HCEC 1CT (cell line): ENCODE results near the gene FBXO41.
"Not testable (repeated sequence)": the region's sequence is repeated elsewhere in the genome, so short reads cannot be mapped to it uniquely, and the experiment has no call there.

Experiments used
- DNase-seq: peaks from one replicate; pipeline ENCODE4 v3.0.0-alpha.2; 2017

FBXO41 gene

DNA sequence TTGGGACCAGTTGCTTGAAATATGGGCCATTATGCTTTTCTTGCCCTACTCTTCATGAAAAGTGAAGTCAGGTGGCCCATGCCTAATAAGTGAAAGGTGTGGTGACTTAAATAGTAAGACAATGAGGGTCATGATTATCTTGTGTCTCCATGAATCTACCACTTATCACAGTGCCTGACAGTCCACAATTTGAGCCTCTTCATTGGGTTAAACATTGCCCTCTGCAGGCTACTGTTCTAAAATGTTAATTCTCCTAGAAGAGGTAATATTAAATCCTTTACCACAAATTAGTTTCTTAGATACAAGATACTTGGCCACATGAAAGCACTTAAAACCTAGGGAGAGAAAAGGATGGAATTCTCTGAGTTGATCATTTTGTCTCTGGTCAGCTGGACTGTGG is 5.0 kb upstream of the FBXO41 start:
- no peak for DNase-seq

DNA sequence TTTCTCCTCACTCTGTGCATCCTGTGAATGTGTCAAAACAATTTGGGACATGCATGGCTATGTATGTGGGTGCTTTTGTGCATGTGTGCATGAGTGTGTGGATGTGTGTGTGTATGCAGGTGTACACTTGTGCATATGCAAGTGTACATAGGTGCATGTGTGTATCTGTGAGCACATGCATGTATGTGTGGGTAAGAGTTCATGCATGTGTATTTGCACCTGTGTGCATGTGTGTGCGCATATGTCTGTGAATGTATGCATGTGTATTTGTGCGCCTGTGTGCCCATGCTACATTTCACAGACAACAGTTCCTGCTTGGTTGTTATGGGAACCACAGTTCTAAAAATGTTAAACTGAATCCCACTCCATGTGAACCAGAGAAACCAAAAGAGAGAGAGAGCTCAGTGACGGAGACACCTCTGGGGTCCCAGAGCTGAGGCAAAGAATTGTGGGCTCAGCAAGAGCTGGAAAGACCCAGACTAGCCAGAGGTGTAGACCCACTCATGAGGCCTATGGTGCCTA is 1.9 kb upstream of the FBXO41 start:
- no peak for DNase-seq

DNA sequence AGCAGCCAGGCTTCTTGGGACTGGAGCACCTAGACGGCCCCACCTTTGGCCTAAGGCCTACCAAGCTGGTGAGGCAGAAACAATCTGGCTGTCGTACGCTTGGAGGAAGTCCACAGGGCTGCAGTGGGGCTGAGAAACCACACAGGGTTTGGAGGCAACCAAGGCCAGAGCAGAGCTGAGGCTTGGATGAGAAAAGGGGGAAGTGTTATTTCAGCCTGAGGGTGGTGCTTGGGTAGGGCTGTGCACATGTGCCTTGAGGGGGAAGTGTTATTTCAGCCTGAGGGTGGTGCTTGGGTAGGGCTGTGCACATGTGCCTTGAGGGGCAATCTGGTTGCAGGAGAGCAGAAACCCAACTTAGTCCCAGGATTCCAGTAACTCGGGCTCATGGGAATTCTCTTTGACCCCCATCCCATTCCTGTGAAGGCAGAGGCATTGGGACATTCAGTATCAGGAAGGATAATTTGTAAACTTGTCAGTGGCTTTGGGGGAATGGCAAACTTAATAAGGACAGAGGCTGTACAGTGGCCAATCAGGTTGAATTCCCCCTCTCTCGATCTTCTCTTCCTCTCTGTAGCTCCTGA is 971 bp upstream of the FBXO41 start:
- no peak for DNase-seq

GRCh38 chr2:73283545-73284295 is 558 bp downstream of the FBXO41 start:
- DNase-seq, result no peak

GRCh38 chr2:73282924-73283544 is 1.2 kb downstream of the FBXO41 start:
- no peak for DNase-seq

- no peak for DNase-seq
Measured at GRCh38 chr2:73281244-73281643, 3.0 kb downstream of the FBXO41 start.

DNA sequence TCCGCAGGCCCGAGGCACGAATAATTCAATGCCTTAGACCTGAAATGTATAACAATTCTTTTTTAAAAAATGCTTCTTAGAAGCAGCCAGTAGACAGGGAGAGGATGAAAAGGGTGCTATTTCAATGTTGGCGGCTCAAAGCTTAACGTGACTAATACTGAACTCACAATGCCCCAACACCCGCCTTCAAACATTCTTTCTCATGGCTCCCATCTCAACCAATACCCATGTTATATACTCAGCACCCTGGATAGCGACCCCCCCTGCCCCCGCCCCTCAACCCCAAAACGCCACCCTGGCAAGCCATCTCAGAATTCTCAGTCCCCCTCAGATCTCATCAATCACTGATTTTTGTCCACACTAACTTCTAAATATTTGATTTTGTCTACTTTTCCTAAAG is 4.4 kb downstream of the FBXO41 start:
- no peak for DNase-seq

DNA sequence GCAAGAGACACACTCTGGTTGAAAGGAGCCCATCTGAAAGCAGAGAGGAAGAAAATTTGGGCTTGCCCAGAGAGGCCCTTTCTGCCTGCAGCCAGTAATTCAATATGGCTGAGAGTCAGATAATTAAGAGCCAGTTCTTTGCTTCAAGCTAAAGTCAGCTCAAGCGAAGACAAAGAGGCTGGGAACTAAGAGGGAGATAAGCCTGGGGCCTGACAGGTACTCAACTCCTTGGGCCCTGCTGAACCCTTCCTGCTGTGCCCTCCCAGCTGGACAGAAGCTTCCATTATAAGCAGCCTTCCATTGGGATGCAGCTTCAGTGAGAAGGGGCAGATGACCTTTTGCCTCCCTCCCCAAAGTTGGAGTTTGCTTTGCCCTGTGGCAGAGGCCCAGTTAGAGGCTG is 12.0 kb downstream of the FBXO41 start:
- DNase-seq, result no peak

- no peak for DNase-seq
Measured at GRCh38 chr2:73269686-73270465, 14.4 kb downstream of the FBXO41 start.

DNA sequence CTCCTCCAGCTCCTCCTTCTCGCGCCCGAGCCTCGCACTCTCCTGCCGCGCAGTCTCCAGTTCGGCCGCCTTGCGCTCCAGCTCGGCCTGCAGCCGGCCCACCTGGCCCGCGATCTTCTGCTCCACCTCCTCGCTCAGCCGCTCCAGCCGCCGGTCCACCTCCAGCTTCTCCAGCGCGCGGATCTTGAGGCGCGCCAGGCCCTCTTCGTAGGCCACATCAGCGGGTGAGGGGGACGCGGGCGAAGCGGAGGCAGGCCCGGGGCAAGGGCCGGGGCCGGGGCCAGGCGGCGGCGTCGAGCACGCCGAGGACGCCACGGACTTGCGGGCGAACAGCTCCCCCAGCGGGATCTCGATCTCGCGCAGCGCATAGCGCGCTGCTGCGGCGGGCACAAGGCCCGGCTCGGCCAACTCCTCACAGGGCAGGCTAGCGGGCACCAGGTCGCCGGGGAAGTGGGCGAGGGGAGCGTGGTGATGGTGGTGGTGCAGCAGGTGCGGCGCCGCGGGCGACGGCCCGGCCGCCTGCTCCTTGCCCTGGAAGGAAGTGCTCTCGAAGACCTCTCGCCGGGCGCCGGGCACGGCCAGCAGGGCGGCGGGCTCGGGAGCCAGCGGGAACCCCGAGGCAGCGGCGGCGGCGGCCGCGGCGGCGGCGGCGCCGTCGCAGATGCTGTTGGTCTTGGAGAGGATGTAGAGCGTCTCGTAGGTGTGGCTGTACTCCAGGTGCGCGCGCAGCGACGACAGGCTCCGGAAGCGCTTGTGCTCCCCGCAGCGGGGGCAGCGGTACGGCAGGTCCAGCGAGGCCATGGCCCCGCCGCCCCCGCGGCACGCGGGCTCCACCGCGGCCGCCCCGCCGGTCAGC is 15.2 kb downstream of the FBXO41 start:
- DNase-seq, result no peak

GRCh38 chr2:73268366-73268829 is 15.9 kb downstream of the FBXO41 start:
- no peak for DNase-seq

DNA sequence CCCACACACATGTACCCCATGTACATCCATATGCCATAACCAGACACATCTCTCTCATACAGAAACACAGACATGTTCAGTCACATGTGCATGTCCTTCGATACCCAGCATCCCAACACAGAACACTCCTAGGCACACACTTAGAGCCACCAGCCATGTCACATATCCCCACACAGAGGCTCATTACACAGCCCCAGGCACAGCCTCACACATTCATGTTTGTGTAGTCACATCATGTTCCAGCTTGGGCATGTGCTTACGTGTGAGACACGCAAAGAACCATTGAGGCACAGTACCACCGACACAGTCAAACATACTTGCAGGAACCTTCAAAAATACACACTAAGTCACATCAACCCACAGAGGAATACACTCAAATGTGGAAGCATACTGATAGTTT is 17.3 kb downstream of the FBXO41 start:
- no peak for DNase-seq

GRCh38 chr2:73266061-73266901 is 18.0 kb downstream of the FBXO41 start:
- no peak for DNase-seq

DNA sequence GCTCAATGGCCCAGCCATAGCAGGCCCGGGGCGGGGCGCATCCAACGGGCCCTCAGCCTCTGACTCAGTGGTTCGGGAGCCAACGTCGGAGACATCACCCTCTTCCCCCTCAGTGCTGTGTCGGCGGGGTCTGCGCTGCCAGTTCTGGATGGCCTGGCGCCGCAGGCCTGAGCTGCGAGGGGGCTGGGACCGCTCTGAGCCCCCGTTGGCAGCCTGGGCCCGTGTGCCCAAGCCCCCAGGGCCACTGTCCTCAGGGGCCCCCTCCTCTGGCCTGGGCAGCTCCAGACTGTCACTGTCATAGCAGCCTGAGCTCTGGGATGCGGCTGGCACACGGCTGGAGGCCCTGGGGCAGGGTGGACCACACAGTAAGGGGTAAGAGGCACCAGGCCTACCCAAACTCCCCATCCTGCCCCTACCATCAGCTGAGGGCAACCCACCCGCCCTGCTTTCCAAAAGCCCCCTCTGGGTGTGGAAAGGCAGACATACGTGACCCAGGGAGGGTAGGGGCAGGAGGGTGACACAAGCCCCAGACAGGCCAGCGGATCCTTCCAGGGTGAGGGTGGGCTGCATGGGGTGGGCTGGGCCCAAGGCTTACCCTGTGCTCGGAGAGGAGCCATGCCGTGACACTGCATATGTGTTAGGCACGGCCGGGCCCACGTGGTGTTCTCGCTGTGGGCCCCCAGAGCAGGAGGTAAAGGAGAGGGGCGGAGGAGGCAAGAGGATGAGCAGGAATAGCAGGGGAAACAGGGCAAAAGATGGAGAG is 18.8 kb downstream of the FBXO41 start:
- no peak for DNase-seq

GRCh38 chr2:73264783-73265182 is 19.5 kb downstream of the FBXO41 start:
- DNase-seq, result no peak

GRCh38 chr2:73264332-73264606 is 20.0 kb downstream of the FBXO41 start:
- no peak for DNase-seq

GRCh38 chr2:73263540-73264331 is 20.5 kb downstream of the FBXO41 start:
- DNase-seq, result no peak

- DNase-seq, result not testable (repeated sequence)
Measured at GRCh38 chr2:73262691-73263429, 21.4 kb downstream of the FBXO41 start.

GRCh38 chr2:73262108-73262651 is 22.1 kb downstream of the FBXO41 start:
- DNase-seq, result no peak
